ENCODE data around the gene AARS2.
"Not testable (repeated sequence)": the region's sequence is repeated elsewhere in the genome, so short reads cannot be mapped to it uniquely, and the experiment has no call there.

DNA sequence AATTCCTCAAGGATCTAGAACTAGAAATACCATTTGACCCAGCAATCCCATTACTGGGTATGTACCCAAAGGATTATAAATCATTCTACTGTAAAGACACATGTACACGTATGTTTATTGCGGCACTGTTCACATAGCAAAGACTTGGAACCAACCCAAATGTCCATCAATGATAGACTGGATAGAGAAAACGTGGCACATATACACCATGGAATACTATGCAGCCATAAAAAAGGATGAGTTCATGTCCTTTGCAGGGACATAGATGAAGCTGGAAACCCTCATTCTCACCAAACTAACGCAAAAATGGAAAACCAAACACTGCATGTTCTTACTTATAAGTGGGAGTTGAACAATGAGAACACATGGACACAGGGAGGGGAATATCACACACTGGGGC is 33.7 kb upstream of the AARS2 start:
- TF ChIP-seq ZNF512 (CRISPR knock-in tag; IDR thresholded peaks at IDR 0.05; ENCODE audit: borderline replicate concordance); CBFB (CRISPR knock-in tag; IDR thresholded peaks at IDR 0.05; ENCODE audit: low read depth); ZBTB21 (CRISPR knock-in tag; IDR thresholded peaks at IDR 0.05; ENCODE audit: borderline replicate concordance); GABPB1 (CRISPR knock-in tag; IDR thresholded peaks at IDR 0.05); TEAD4 (CRISPR knock-in tag; IDR thresholded peaks at IDR 0.05); NFYB (CRISPR knock-in tag; conservative IDR thresholded peaks at IDR 0.05; ENCODE audit: low read depth); FOXJ3 (CRISPR knock-in tag; IDR thresholded peaks at IDR 0.05; ENCODE audit: borderline replicate concordance): not testable (repeated sequence)
- TF ChIP-seq, protein P1, sequence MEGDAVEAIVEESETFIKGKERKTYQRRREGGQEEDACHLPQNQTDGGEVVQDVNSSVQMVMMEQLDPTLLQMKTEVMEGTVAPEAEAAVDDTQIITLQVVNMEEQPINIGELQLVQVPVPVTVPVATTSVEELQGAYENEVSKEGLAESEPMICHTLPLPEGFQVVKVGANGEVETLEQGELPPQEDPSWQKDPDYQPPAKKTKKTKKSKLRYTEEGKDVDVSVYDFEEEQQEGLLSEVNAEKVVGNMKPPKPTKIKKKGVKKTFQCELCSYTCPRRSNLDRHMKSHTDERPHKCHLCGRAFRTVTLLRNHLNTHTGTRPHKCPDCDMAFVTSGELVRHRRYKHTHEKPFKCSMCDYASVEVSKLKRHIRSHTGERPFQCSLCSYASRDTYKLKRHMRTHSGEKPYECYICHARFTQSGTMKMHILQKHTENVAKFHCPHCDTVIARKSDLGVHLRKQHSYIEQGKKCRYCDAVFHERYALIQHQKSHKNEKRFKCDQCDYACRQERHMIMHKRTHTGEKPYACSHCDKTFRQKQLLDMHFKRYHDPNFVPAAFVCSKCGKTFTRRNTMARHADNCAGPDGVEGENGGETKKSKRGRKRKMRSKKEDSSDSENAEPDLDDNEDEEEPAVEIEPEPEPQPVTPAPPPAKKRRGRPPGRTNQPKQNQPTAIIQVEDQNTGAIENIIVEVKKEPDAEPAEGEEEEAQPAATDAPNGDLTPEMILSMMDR (IDR thresholded peaks at IDR 0.05): not testable (repeated sequence)
- TF ChIP-seq, protein P2, sequence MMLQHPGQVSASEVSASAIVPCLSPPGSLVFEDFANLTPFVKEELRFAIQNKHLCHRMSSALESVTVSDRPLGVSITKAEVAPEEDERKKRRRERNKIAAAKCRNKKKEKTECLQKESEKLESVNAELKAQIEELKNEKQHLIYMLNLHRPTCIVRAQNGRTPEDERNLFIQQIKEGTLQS (CRISPR knock-in tag; conservative IDR thresholded peaks at IDR 0.05): not testable (repeated sequence)
- TF ChIP-seq, protein P3, sequence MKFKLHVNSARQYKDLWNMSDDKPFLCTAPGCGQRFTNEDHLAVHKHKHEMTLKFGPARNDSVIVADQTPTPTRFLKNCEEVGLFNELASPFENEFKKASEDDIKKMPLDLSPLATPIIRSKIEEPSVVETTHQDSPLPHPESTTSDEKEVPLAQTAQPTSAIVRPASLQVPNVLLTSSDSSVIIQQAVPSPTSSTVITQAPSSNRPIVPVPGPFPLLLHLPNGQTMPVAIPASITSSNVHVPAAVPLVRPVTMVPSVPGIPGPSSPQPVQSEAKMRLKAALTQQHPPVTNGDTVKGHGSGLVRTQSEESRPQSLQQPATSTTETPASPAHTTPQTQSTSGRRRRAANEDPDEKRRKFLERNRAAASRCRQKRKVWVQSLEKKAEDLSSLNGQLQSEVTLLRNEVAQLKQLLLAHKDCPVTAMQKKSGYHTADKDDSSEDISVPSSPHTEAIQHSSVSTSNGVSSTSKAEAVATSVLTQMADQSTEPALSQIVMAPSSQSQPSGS (CRISPR knock-in tag; IDR thresholded peaks at IDR 0.05; ENCODE audit: borderline replicate concordance, low read depth): not testable (repeated sequence)
